Fibroblast of the aortic adventitia (primary cell): ENCODE data around the gene S1PR4. TPM values are rescaled to one million over a fixed set of nuclear protein-coding genes. Genes with fewer than 3 reads are reported as not detected.
A peak's percentile ranks its signal among the peaks of the same experiment; 100 is the strongest.

ENCODE experiments used
- DNase-seq: peaks from one replicate; pipeline ENCODE4 v3.0.0-alpha.2; 2010; ENCODE audit warnings: low read depth
- H3K4me3 ChIP-seq: 2 replicates; pipeline ENCODE4 v1.5.1; 2011; ENCODE audit warnings: low read depth, mild to moderate bottlenecking, control low read depth, low read length, moderate library complexity
- total RNA-seq: library from RNA; depleted of rRNA; stranded (reverse); fragments of >200 nt; gene quantifications from 2 replicates; pipeline ENCODE4 v1.2.3, GENCODE V29; 2012; ENCODE audit warnings: low replicate concordance
- TF ChIP-seq, protein P1 (sequence below): IDR thresholded peaks from 2 replicates; pipeline ENCODE4 v1.5.1; 2011; ENCODE audit warnings: mild to moderate bottlenecking, low read length, control low read depth, inconsistent platforms; ENCODE audit not compliant: insufficient read depth

Gene S1PR4
- total RNA-seq, 1 donor = not detected

DNA sequence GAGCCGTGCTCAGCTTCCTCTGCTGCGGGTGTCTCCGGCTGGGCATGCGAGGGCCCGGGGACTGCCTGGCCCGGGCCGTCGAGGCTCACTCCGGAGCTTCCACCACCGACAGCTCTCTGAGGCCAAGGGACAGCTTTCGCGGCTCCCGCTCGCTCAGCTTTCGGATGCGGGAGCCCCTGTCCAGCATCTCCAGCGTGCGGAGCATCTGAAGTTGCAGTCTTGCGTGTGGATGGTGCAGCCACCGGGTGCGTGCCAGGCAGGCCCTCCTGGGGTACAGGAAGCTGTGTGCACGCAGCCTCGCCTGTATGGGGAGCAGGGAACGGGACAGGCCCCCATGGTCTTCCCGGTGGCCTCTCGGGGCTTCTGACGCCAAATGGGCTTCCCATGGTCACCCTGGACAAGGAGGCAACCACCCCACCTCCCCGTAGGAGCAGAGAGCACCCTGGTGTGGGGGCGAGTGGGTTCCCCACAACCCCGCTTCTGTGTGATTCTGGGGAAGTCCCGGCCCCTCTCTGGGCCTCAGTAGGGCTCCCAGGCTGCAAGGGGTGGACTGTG, 1.2 kb downstream of the S1PR4 start:
- TF ChIP-seq, protein P1, sequence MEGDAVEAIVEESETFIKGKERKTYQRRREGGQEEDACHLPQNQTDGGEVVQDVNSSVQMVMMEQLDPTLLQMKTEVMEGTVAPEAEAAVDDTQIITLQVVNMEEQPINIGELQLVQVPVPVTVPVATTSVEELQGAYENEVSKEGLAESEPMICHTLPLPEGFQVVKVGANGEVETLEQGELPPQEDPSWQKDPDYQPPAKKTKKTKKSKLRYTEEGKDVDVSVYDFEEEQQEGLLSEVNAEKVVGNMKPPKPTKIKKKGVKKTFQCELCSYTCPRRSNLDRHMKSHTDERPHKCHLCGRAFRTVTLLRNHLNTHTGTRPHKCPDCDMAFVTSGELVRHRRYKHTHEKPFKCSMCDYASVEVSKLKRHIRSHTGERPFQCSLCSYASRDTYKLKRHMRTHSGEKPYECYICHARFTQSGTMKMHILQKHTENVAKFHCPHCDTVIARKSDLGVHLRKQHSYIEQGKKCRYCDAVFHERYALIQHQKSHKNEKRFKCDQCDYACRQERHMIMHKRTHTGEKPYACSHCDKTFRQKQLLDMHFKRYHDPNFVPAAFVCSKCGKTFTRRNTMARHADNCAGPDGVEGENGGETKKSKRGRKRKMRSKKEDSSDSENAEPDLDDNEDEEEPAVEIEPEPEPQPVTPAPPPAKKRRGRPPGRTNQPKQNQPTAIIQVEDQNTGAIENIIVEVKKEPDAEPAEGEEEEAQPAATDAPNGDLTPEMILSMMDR = no peak
- H3K4me3 ChIP-seq = no peak overlapping the region
- no peak for DNase-seq

DNA sequence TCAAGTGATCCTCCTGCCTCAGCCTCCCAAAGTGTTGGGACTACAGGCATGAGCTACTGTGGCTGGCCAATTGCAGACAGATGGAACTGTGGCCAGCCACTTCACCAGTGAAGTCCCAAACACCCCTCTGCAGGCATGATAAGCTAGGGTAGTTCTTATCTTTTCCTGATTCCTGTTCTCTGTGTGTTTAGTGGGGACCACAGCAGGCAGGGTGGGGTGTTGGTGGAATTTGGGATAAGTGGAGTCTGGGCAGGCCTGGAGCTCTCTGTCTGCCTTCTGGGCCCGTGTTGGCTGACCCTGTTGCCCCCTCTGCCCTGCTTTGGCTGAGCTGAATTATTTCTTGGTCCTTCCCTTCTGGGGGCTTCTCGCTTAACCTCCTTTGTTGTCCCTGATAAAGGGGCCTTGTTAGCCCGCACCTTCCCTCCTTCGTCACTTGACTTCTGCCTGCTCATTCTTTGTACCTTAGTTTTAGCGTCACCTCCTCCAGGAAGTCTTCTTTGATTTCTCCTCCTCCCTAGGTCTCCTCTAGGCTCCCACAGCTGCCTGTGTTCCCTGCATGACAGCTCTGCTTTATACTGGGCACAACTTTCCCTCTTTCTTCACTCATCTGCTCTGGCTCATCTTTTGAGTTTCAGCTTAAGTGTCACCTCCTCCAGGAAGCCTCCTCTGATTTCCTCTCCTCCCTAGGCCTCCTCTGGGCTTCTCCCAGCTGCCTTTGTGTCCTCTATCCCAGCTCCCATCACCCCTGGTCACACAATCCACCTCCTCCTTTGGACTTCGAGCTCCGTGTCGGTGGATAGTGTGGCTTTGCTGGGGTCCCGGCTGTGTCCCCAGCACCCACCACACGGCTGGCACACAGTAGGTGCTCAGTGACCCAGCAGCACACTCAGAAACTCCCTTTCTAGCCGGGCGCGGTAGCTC, 5.4 kb downstream of the S1PR4 start:
- DNase-seq = no peak
- TF ChIP-seq, protein P1 = no peak
- no peak overlapping the region for H3K4me3 ChIP-seq

DNA sequence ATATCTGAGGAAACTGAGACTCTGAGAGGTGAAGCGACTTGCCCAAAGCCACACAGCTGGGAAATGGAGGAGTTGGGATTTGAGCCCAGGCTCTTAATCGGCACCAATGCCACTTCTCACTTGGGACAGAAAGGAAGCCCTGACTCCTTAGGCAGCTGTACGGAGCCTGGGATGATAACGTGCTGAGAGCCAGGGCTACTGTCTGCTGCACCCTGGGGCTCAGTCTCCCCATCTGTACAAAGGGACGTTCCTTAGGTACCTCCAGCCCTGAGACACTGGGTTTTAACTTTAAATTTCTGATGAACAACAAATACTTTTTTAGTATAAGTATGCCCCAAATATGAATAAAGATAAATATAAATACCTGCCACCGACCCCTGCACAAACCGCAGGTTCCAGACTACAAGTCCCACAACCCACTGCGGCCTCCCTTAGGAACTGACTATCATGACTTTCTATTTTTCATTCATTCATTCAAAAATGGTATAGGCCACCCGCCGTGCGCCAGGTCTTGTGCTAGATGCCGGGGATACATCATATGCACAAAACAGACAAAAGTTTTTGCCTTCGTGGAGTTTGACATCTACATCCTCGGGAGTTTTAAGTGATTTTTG, 6.4 kb downstream of the S1PR4 start:
- DNase-seq = no peak
- TF ChIP-seq, protein P1 = no peak
- H3K4me3 ChIP-seq = peak overlapping the region; percentile 74

DNA sequence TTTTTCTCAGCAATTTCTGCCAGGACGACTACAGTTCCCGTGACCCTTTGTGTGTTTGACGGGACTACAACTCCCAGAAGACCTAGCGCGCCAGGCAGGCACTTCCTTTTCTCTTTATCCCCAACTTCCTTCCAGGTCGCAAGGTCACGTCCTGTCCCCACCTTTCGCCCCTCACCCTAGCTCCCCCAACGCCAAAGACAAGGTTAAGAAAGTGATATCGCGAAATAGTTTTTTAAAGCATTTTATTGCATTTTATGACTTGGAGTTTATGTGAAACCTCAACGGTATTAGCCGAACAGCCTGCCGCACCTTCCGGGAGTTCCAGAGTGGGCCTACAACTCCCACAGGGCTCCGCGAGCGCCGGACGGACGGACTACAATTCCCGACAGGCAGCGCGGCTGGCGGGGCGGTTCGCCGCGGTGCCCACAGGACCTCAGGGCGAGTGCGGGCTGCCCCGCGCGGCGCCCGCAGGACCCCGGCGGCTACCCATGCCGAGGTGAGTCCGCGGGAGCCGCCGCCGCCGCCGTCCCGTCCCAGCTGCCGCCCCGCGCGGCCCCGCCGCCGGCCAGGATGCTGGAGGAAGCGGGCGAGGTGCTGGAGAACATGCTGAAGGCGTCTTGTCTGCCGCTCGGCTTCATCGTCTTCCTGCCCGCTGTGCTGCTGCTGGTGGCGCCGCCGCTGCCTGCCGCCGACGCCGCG, 7.0 kb downstream of the S1PR4 start, which contains the start of gene NCLN:
Gene NCLN (plus strand): TSS at position 470 of the 699 bp plus-strand sequence. CDS start 101 bp downstream, at position 571.
- peak within 1 kb of the TSS; percentile 86 for H3K4me3 ChIP-seq
- DNase-seq = peak; percentile 96
- TF ChIP-seq, protein P1 = no peak

DNA sequence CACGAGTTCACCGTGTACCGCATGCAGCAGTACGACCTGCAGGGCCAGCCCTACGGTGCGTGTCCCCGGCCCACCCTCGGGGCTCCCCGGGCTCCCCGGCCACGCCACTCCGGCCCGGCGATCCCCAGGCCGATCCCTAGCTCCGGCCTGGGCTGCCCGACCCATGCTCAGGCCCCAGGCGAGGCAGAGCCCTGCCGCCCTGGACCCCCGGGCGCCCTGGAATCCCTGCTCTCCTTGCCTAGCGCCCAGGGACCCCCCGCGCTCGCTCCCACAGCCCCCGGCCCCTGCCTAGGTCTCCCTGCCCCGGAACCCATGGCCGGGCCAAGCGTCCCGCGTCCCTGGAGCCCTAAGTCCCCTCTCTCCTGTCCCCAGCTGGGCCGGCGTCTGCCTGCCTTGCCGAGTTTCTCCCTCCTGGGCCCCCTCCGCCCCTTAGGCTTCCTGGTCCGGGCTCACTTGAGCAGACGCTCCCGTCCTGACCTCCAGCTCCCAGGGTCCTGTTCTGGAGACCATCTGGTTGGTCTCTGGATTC, 7.7 kb downstream of the S1PR4 start:
- TF ChIP-seq, protein P1 = no peak
- peak overlapping the region; percentile 86 for H3K4me3 ChIP-seq
- DNase-seq = no peak

DNA sequence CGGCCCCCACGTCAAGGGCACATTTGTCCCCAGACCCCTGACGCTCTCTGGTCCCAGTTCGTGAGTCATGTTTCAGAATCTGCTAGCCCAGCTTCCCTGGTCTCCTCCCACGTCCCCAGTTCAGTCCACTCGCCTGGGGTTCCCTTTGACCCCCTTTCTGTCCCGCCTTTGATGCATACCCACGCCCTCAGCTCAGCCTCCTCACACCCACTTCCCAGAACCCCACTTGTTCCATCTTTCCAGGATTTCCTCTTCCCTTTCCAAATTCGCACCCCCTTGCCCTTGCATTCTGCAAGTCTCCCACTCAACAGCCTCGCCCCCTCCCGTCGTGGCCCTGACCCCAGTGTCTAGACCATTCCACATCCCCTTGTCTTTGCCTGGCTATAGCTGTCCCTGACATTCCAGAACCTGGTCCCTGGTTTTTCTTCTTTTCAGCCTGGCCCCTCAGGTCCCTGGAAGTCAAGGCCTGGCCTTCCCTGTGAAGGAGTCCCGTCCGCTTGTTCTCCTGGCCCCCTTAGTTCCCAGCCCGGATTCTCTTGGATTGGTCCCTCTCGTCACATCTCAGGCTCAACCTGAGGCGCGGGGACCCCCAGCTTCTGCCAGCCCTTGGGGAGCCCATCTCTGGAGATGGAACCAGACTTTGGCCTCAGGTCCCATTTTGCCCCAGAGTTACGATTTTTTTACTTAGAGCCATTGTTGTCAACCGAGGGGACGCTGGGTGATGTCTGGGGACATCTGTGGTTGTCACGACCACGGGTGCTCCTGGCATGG, 8.5 kb downstream of the S1PR4 start:
- peak overlapping the region; percentile 86 for H3K4me3 ChIP-seq
- TF ChIP-seq, protein P1 = no peak
- no peak for DNase-seq
